Astrocyte of the cerebellum (primary cell): ENCODE results near the gene KLK3.

ENCODE experiments used
- DNase-seq: peaks from one replicate; pipeline ENCODE4 v3.0.0-alpha.2; 2011; ENCODE audit warnings: low read depth
- H3K4me3 ChIP-seq: 2 replicates; pipeline ENCODE4 v1.5.1; 2011; ENCODE audit warnings: mild to moderate bottlenecking, low read depth, low read length, moderate library complexity
- in situ Hi-C: cut with HindIII; loops from 2 replicates; pipeline ENCODE4 v1.10.0; 2017; ENCODE audit warnings: low sequenced_read_pairs
- TF ChIP-seq, protein P1 (sequence below): IDR thresholded peaks from 2 replicates; pipeline ENCODE4 v1.5.1; 2012; ENCODE audit warnings: low read length, low read depth, moderate library complexity, mild to moderate bottlenecking; ENCODE audit errors: missing control alignments

The KLK3 gene

DNA sequence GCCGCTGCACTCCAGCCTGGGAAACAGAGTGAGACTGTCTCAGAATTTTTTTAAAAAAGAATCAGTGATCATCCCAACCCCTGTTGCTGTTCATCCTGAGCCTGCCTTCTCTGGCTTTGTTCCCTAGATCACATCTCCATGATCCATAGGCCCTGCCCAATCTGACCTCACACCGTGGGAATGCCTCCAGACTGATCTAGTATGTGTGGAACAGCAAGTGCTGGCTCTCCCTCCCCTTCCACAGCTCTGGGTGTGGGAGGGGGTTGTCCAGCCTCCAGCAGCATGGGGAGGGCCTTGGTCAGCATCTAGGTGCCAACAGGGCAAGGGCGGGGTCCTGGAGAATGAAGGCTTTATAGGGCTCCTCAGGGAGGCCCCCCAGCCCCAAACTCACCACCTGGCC lies 18.3 kb downstream of the KLK3 start, which contains the start of gene KLK2:
TSS of gene KLK2 (plus strand) at position 384 of the 400 bp plus-strand sequence. CDS start 35 bp downstream, outside the sequence.
- H3K4me3 ChIP-seq: no peak within 1 kb of the TSS
- TF ChIP-seq, protein P1, sequence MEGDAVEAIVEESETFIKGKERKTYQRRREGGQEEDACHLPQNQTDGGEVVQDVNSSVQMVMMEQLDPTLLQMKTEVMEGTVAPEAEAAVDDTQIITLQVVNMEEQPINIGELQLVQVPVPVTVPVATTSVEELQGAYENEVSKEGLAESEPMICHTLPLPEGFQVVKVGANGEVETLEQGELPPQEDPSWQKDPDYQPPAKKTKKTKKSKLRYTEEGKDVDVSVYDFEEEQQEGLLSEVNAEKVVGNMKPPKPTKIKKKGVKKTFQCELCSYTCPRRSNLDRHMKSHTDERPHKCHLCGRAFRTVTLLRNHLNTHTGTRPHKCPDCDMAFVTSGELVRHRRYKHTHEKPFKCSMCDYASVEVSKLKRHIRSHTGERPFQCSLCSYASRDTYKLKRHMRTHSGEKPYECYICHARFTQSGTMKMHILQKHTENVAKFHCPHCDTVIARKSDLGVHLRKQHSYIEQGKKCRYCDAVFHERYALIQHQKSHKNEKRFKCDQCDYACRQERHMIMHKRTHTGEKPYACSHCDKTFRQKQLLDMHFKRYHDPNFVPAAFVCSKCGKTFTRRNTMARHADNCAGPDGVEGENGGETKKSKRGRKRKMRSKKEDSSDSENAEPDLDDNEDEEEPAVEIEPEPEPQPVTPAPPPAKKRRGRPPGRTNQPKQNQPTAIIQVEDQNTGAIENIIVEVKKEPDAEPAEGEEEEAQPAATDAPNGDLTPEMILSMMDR: no peak
- in situ Hi-C loops: no loop called here
- no peak for DNase-seq

DNA sequence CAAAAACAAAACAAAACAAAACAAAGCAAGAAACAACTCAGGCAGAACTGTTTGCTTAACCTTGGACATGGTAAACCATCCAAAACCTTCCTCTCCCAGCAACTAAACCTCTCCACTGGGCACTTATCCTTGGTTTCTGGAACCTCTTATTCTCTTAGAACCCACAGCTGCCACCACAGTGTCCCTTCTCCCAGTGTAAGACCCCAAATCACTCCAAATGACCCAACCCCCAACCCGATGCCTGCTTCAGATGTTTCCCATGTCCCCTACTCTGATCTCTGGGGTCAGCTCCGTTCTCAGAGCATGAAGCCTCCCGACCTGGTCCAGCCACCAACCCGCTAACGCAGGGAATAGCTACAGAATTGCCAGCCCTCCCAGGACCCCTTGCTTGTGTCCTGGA lies 19.5 kb downstream of the KLK3 start:
- H3K4me3 ChIP-seq: no peak overlapping the region
- TF ChIP-seq, protein P1: no peak
- no peak for DNase-seq
- in situ Hi-C loops: no loop called here

DNA sequence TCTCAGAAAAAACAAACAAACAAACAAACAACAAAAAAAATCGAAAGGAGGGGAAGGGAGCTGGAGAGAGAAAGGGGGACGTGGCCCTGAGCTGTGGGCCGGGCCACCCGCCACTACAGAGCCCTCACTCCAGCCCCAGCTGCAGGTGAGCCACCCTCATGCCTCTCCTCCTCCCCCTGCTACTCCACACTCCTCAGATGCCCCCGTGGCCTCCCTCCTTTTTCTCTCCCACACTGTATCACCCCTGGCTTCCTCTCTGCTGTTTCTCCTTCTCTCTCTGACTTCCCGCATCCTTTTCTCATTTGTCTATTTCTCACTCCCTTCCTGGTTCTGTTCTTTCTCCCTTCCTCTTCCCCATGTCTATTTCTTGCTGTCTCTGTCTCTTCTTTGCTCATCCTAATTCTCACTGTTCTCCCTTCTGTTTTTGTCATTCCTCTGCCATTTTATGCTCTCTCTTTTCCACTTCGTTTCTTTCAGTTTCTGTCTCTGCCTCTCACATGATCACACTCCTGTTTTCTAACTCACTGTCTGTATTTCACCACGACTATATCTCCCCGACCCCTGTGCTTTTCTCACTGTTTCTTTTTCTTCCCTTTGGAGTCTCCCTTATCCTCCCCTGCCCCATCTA lies 21.2 kb downstream of the KLK3 start:
- TF ChIP-seq, protein P1: no peak
- DNase-seq: no peak
- H3K4me3 ChIP-seq: no peak overlapping the region
- in situ Hi-C loops: no loop called here

DNA sequence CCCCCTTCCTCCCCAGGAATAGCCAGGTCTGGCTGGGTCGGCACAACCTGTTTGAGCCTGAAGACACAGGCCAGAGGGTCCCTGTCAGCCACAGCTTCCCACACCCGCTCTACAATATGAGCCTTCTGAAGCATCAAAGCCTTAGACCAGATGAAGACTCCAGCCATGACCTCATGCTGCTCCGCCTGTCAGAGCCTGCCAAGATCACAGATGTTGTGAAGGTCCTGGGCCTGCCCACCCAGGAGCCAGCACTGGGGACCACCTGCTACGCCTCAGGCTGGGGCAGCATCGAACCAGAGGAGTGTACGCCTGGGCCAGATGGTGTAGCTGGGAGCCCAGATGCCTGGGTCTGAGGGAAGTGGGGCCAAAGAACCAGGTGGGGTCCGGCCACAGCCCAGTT lies 21.7 kb downstream of the KLK3 start:
- in situ Hi-C loops: no loop called here
- no peak for DNase-seq
- TF ChIP-seq, protein P1: no peak

DNA sequence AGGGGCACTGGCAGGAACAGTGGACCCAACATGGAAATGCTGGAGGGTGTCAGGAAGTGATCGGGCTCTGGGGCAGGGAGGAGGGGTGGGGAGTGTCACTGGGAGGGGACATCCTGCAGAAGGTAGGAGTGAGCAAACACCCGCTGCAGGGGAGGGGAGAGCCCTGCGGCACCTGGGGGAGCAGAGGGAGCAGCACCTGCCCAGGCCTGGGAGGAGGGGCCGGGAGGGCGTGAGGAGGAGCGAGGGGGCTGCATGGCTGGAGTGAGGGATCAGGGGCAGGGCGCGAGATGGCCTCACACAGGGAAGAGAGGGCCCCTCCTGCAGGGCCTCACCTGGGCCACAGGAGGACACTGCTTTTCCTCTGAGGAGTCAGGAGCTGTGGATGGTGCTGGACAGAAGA lies 22.6 kb downstream of the KLK3 start:
- no peak overlapping the region for H3K4me3 ChIP-seq
- in situ Hi-C loops: no loop called here
- DNase-seq: no peak
- TF ChIP-seq, protein P1: no peak

More for the DNA sequence above, 21.7 kb downstream of the KLK3 start:
- H3K4me3 ChIP-seq: no peak overlapping the region

DNA sequence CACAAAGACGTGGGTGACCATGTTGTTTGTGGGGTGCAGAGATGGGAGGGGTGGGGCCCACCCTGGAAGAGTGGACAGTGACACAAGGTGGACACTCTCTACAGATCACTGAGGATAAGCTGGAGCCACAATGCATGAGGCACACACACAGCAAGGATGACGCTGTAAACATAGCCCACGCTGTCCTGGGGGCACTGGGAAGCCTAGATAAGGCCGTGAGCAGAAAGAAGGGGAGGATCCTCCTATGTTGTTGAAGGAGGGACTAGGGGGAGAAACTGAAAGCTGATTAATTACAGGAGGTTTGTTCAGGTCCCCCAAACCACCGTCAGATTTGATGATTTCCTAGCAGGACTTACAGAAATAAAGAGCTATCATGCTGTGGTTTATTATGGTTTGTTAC lies 24.1 kb downstream of the KLK3 start:
- TF ChIP-seq, protein P1: no peak
- DNase-seq: no peak
- no peak overlapping the region for H3K4me3 ChIP-seq
- in situ Hi-C loops: no loop called here
